ENCODE results near the gene UIMC1.

GRCh38 chr5:176889321-176890280 is 117.0 kb downstream of the UIMC1 start:
- TF ChIP-seq CTCF (IDR thresholded peaks at IDR 0.05; ENCODE audit: insufficient read depth, low read length, poor library complexity, severe bottlenecking) (no peak), EZH2phosphoT487 (conservative IDR thresholded peaks at IDR 0.05; ENCODE audit: low read length) (no peak)

Measured in SU-DHL-6 (cell line).